ENCODE measurements around the gene VAMP8. TPM values are rescaled to one million over a fixed set of nuclear protein-coding genes. Genes with fewer than 3 reads are reported as not detected.
"Not testable (repeated sequence)": the region's sequence is repeated elsewhere in the genome, so short reads cannot be mapped to it uniquely, and the experiment has no call there.

VAMP8 gene
- polyA plus RNA-seq, 2 of the 4 experiments (the other 2 are of a cell fraction), result 18.5 to 41.1 TPM

DNA sequence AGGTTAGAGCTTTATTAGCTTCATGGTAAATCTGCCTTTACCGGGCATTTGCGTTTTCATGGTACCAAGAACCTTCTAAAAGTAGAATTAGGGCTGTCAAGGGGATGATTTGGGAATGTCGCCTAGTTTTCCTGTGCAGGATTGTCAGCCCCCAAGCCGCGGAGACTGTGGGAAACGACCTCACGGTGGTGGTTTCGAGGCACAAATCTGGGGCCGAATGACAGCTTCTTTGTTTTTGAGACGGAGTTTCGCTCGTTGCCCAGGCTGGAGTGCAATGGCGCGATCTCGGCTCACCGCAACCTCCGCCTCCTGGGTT lies 38.0 kb downstream of the VAMP8 start:
- TF ChIP-seq, protein P1, sequence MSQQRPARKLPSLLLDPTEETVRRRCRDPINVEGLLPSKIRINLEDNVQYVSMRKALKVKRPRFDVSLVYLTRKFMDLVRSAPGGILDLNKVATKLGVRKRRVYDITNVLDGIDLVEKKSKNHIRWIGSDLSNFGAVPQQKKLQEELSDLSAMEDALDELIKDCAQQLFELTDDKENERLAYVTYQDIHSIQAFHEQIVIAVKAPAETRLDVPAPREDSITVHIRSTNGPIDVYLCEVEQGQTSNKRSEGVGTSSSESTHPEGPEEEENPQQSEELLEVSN (IDR thresholded peaks at IDR 0.05; ENCODE audit: borderline replicate concordance, low read depth), result no peak
- TF ChIP-seq SREBF2 (IDR thresholded peaks at IDR 0.05), result no peak
- TF ChIP-seq RNF2 (IDR thresholded peaks at IDR 0.05; ENCODE audit: borderline replicate concordance, low read depth), result no peak
- TF ChIP-seq, protein P2, sequence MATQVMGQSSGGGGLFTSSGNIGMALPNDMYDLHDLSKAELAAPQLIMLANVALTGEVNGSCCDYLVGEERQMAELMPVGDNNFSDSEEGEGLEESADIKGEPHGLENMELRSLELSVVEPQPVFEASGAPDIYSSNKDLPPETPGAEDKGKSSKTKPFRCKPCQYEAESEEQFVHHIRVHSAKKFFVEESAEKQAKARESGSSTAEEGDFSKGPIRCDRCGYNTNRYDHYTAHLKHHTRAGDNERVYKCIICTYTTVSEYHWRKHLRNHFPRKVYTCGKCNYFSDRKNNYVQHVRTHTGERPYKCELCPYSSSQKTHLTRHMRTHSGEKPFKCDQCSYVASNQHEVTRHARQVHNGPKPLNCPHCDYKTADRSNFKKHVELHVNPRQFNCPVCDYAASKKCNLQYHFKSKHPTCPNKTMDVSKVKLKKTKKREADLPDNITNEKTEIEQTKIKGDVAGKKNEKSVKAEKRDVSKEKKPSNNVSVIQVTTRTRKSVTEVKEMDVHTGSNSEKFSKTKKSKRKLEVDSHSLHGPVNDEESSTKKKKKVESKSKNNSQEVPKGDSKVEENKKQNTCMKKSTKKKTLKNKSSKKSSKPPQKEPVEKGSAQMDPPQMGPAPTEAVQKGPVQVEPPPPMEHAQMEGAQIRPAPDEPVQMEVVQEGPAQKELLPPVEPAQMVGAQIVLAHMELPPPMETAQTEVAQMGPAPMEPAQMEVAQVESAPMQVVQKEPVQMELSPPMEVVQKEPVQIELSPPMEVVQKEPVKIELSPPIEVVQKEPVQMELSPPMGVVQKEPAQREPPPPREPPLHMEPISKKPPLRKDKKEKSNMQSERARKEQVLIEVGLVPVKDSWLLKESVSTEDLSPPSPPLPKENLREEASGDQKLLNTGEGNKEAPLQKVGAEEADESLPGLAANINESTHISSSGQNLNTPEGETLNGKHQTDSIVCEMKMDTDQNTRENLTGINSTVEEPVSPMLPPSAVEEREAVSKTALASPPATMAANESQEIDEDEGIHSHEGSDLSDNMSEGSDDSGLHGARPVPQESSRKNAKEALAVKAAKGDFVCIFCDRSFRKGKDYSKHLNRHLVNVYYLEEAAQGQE (IDR thresholded peaks at IDR 0.05), result no peak
- no peak for TF ChIP-seq FOSB (CRISPR knock-in tag; IDR thresholded peaks at IDR 0.05)
- no peak for TF ChIP-seq ZFP36 (IDR thresholded peaks at IDR 0.05; ENCODE audit: borderline replicate concordance, partially characterized antibody)
- Histone ChIP-seq H3K4me1 (peaks cover 21% of the 10 kb centered on the region), H3K27ac (peak overlapping the region in 1 of 2 experiments; percentile 98; a peak in 3 of 6 replicates), H3K9me3 (no peaks in the 10 kb centered on the region), H3K4me2 (peak overlapping the region; percentile 46), H3K4me3 (peak overlapping the region; percentile 57; the same call in 1 of the 3 replicates)
- FAIRE-seq (no peak), DNase-seq (ENCODE audit: low read depth in 1 of 2, low spot score in 1 of 2) (no peak), ATAC-seq (no peak)
- POLR2A ChIA-PET, result interaction anchor here (1.1 kb wide), 1 partner anchor 197 kb away, joined by 3 read pairs; the partner anchor contains the start of gene SH2D6
- 88% methylated on average over 17 of the region's 17 CpGs for WGBS (ENCODE audit: missing lambda C conversion rate)
- CTCF ChIA-PET, result interaction anchor here (0.9 to 15.7 kb wide), 5 partner anchors 10 to 56 kb away, joined by 3 to 229 read pairs (median 3); no protein-coding TSS in a partner anchor

DNA sequence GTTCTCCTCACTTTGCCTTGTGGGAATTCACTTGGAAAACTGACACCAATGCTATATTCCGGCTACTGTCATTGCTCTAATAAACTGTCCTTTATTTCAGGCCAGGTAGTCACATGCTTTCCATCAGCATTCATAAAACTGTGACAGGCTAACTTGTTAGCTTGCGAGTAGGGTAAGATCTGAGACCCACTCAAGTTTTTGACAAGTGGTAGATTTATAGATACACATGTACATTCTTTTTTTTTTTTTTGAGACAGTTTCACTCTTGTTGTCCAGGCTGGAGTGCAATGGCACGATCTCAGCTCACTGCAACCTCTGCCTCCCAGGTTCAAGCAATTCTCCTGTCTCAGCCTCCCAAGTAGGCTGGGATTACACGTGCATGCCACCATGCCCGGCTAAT lies 40.3 kb downstream of the VAMP8 start:
- POLR2A ChIA-PET, H3K27ac ChIP-seq: not testable (repeated sequence)

DNA sequence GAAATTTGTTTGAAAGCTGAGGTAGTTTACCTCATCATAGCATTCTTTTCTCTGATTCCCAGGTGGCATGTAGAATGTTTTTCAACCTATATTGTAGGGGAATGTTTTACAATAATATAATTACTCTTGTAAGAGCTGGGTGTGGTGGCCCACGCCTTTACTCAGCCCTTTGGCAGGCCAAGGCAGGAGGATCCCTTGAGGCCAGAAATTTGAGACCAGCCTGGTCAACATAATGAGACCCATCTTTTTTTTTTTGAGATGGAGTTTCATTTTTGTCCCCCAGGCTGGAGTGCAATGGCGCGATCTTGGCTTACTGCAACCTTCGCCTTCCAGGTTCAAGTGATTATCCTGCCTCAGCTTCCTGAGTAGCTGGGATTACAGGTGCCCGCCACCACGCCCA lies 42.2 kb downstream of the VAMP8 start:
- H3K9me3 ChIP-seq, result no peaks in the 10 kb centered on the region
- CTCF ChIA-PET, result interaction anchor here (0.7 to 15.7 kb wide), 7 partner anchors 15 to 460 kb away, joined by 3 to 229 read pairs (median 6); no protein-coding TSS in a partner anchor
- DNase-seq (ENCODE audit: low read depth in 1 of 2, low spot score in 1 of 2), result no peak
- no peak overlapping the region for H3K4me2 ChIP-seq
- no peak overlapping the region for H3K4me3 ChIP-seq
- no peak for FAIRE-seq
- POLR2A ChIA-PET, result interaction anchor here (0.7 kb wide), 1 partner anchor 12 kb away, joined by 3 read pairs; no protein-coding TSS in a partner anchor
- ATAC-seq, result no peak
- peaks cover 13% of the 10 kb centered on the region for H3K4me1 ChIP-seq
- WGBS (ENCODE audit: missing lambda C conversion rate), result 93% methylated on average over 6 of the region's 6 CpGs
- TF ChIP-seq, protein P3, sequence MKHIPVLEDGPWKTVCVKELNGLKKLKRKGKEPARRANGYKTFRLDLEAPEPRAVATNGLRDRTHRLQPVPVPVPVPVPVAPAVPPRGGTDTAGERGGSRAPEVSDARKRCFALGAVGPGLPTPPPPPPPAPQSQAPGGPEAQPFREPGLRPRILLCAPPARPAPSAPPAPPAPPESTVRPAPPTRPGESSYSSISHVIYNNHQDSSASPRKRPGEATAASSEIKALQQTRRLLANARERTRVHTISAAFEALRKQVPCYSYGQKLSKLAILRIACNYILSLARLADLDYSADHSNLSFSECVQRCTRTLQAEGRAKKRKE (CRISPR knock-in tag; IDR thresholded peaks at IDR 0.05; ENCODE audit: low read depth), result no peak
- no peak for TF ChIP-seq RARB (CRISPR knock-in tag; IDR thresholded peaks at IDR 0.05)
- no peak for TF ChIP-seq POLR2A (IDR thresholded peaks at IDR 0.05; ENCODE audit: low read length)
- TF ChIP-seq, protein P4, sequence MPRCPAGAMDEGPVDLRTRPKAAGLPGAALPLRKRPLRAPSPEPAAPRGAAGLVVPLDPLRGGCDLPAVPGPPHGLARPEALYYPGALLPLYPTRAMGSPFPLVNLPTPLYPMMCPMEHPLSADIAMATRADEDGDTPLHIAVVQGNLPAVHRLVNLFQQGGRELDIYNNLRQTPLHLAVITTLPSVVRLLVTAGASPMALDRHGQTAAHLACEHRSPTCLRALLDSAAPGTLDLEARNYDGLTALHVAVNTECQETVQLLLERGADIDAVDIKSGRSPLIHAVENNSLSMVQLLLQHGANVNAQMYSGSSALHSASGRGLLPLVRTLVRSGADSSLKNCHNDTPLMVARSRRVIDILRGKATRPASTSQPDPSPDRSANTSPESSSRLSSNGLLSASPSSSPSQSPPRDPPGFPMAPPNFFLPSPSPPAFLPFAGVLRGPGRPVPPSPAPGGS (IDR thresholded peaks at IDR 0.05), result no peak
- no peak for TF ChIP-seq HEYL (CRISPR knock-in tag; IDR thresholded peaks at IDR 0.05)
- TF ChIP-seq JUN (IDR thresholded peaks at IDR 0.05), result no peak
- TF ChIP-seq FOXS1 (CRISPR knock-in tag; IDR thresholded peaks at IDR 0.05), result no peak
- no peak for TF ChIP-seq PHF8 (IDR thresholded peaks at IDR 0.05; ENCODE audit: borderline replicate concordance, low read depth)
- TF ChIP-seq, protein P5, sequence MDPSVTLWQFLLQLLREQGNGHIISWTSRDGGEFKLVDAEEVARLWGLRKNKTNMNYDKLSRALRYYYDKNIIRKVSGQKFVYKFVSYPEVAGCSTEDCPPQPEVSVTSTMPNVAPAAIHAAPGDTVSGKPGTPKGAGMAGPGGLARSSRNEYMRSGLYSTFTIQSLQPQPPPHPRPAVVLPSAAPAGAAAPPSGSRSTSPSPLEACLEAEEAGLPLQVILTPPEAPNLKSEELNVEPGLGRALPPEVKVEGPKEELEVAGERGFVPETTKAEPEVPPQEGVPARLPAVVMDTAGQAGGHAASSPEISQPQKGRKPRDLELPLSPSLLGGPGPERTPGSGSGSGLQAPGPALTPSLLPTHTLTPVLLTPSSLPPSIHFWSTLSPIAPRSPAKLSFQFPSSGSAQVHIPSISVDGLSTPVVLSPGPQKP (IDR thresholded peaks at IDR 0.05; ENCODE audit: low read depth, low read length), result no peak
- TF ChIP-seq SREBF2 (IDR thresholded peaks at IDR 0.05), result no peak
- TF ChIP-seq HOXB5 (CRISPR knock-in tag; IDR thresholded peaks at IDR 0.05), result no peak
- no peak for TF ChIP-seq HOXA7 (CRISPR knock-in tag; IDR thresholded peaks at IDR 0.05)
- no peak for TF ChIP-seq TP53 (CRISPR knock-in tag; IDR thresholded peaks at IDR 0.05)
- TF ChIP-seq CBX2 (IDR thresholded peaks at IDR 0.05; ENCODE audit: borderline replicate concordance, low read depth), result no peak
- H3K27ac ChIP-seq, result no peak overlapping the region

More for the DNA sequence above, 40.3 kb downstream of the VAMP8 start:
- Histone ChIP-seq H3K4me1 (peaks cover 13% of the 10 kb centered on the region), H3K4me2 (peak overlapping the region; percentile 91), H3K4me3 (peak overlapping the region; percentile 57; the same call in 2 of the 3 replicates)
- CTCF ChIA-PET, result interaction anchor here (1.1 to 15.7 kb wide), 3 partner anchors 14 to 111 kb away, joined by 3 to 229 read pairs (median 3); no protein-coding TSS in a partner anchor
- not testable (repeated sequence) for ATAC-seq; DNase-seq (ENCODE audit: low read depth in 1 of 2, low spot score in 1 of 2); FAIRE-seq; H3K9me3 ChIP-seq
- 85% methylated on average over 5 of the region's 5 CpGs for WGBS (ENCODE audit: missing lambda C conversion rate)

Data from A549 (cell line).